HG02852 (cell line): ENCODE results near the gene PDE7B.

Source experiments
- ATAC-seq: cut with Tn5 transposase; IDR thresholded peaks from one replicate; pipeline ENCODE4 v1.9.1; 2021; ENCODE audit warnings: mild to moderate bottlenecking, moderate library complexity; ENCODE audit not compliant: unreplicated experiment

Gene PDE7B

DNA sequence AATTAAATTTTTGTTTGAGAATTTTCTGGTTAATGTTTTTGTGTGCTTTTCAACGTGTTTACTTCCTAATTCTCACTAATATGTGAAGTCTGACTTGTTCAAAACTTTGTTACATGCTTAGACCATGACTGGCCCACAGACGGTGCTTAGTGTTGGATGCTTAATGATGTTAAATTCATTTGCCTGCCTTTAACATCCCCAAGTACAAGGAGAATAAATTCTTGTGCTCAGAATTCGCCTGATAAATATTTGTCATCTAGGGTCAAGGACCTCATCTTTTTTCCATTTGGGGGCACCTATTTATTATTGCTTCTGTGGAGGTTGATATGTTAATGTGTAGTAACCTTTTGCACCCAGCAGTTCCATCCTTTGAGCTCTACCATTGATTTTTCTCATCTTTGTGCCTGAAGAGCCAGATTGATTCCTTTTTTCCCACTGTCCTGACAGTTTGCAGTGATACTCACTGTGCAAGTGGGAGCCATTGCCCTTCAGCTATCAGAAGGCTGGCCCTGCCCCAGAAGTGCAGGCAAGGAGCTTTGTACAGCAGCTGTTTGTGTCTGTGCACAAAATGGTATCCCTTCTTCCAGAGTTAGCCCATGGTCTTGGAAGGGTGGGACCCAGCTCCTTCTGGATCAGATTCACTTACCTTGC is 170.8 kb downstream of the PDE7B start:
- ATAC-seq: no peak

DNA sequence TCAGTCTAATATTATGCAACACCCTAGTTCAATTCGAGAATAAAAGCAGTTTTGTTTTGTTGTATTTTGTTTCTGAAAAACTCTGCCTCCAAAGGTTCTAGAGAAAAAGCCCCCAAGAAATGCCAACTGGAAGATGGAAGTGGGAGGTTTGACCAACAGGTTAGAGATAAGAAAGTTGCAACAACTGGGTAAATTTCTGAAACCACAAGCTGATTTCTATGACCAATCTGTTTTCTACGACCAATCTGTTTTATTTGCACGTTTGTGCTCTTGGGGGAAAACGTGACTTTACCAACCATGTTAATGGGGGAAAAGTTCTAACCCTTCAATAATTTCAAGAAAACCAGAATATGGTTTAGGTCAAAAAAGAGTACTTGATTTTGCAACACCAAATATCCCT is 173.2 kb downstream of the PDE7B start:
- no peak for ATAC-seq

DNA sequence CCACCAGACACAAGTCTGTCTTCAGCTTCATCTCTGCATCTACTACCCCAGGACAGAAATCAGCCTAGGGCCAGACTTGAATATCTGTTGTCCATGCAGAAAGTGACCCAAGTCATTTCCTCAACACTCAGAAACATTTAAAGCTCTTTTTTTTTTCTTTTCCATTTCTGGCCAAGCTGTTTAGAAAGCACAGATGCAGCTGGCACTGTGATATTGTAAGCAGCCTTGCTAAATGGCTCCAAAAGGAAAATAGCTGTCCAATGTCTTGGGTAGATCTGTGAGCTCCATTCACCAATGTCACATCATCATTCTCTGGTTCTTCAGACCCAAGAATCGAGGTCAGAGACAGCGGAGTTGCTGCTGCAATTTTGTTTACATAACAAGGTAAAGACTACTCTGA is 174.2 kb downstream of the PDE7B start:
- no peak for ATAC-seq

DNA sequence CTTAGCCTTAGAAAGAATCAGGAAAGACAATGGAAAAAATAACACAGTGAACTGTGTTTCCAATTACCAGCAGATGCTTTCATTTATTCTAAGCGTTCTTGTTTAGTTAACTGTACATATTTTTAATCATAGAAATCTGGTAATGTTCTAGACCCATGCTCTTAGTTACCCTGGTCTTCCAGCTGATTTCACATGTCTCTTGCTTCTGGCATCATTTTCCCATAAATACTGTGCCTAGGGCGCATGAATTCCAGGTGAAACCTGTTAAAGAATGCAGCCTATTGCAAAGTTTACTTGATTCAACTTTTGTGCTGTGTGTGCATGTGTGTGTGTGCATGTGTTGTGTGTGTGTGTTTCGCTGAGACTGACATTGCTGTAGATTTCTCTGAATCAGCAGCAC is 178.6 kb downstream of the PDE7B start:
- no peak for ATAC-seq

DNA sequence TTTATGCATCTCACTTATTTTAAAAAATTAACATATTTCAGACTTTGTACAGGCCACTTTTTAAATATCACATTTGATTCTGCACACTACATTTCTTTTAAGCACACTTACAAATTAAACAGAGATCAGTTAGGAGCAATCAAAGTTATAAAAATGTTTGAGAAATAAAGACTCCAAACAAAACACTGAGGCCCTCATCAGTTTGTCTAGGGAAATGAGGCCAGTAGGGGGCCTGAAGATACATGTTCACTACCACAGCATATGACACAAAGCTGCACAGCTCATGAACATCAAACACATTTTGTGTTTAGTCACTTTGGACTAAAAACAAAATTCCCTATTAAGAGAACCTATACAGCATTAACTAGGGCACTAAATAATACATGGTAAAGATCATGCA is 180.5 kb downstream of the PDE7B start:
- no peak for ATAC-seq

DNA sequence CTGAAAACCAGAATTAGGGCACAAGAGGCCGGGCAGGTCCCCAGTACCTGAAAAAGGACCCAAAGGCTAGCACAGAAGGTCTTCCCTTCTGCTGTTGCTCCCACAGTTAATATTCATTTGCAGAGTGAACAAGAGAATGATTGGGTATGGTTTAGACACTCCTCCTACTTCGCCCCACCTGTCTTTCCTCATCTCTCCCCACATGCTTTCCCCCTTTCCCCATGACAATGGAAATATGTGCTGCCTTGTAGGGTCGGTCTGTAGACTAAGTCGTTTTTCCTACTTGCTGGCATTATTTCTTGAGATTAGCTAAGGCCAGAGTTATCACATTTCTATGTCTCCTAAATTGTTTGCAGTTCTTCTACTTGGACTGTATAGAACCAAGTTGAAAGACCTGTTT is 181.9 kb downstream of the PDE7B start:
- ATAC-seq: no peak

DNA sequence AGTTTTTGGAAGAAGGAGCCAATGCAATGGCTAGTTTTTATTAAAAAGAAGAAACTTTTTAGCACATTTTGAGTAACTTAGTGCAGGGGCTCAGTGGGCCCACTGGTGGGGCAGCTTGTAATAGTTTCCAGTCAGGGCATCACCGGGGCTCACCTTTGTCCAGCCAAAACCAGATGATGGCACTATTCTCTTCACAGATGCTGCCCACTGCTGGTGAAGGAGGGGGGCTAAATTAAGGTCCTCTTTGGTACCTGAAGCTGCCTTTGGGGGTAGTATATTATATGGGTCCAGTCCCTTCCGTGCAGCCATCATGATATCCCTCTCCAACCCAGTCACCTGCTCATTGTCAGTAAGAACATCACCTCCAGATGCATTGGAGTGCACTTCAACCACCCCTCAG is 182.9 kb downstream of the PDE7B start:
- ATAC-seq: no peak

DNA sequence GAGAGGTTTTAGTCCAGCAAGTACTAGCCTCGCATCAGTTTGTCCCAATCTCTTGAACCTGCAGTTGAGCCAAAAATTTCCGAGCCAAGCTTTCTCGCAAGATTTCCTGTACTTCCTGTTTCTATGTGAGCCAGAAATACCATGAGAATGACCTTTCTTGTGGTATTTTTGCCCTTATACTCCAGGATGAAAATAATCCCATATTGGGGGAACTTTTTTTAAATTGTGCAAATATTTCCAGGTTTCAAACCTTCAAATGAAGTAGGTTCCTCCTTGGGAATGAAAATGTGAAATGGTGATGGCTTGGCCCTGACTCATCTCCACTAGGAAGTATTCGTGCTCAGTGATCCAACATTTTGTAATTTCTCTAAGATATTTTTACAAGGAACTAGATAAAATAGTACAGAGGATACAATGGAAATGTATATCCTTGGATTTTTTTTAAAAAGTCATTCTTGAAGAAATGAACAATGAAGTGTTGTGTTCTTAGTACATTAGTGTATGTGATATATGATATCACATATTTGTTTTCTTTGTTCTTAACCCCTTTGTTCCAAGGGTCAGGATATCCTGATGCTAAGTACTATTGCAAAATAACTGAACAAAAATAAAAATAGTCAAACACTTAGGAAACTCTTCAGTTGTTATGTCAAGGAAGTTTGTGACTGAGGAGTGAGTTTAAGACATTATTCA is 184.0 kb downstream of the PDE7B start:
- no peak for ATAC-seq

DNA sequence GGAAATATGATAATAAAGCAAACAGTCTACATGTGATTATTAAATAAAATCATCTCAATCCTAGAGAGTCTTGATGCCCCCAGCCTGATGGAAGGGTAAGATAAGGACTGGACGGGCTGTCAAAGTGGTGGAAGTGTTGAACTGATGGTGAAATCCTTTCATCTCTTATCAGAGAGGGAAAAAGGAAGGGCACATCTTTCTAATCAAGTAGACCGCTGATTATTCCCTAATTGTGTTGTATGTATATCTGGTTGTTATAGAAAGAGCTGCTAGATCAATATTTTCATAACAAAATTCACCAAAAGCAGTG is 184.5 kb downstream of the PDE7B start:
- no peak for ATAC-seq

DNA sequence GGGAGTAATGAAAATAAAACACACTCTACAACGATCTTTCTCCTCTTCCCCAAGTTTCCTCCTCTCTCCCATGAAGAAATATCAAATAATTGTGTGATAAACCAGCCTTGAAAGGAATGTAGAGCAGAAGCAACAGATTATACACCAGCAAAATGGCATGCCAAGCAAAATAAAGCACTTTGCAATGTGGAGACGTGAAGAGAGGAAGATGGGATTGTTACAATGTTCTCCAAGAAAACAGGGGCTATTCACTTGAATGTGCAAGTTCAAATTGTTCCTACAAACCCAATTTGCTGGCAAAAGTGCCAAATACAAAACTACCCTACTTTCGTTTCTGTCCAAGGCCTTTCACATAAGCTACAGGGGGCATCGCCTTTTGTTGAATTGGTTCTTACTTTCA is 185.1 kb downstream of the PDE7B start:
- no peak for ATAC-seq

DNA sequence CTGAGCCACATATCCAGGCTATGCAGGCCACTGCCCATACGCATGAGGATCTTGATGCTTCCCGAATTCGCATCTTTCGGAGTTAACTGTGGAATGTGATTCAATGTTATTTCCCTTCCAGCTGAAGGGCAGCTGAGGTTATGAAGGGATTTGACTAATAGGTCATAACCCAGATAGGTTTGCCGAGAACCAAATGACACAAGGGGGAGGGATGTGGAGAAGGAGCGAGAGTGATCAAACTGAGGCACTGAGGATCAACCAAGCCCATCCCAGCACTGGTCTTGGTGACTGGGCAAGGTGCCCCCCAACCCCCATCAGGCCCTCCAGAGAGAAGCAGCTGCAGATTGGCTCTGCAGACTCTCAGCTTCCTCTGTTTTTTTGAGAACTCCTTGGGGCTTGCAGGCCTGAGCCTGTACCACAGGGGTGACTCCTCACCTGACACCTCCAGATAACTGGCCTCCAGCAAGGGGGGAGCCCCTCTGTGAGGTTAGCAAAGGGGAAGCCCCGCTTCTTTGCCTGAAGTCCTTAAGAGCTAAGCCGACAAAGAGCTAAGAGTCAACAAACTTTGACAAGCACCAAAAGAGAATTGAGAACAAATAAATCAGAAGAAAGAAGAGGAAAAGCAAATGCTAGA is 185.9 kb downstream of the PDE7B start:
- ATAC-seq: no peak

DNA sequence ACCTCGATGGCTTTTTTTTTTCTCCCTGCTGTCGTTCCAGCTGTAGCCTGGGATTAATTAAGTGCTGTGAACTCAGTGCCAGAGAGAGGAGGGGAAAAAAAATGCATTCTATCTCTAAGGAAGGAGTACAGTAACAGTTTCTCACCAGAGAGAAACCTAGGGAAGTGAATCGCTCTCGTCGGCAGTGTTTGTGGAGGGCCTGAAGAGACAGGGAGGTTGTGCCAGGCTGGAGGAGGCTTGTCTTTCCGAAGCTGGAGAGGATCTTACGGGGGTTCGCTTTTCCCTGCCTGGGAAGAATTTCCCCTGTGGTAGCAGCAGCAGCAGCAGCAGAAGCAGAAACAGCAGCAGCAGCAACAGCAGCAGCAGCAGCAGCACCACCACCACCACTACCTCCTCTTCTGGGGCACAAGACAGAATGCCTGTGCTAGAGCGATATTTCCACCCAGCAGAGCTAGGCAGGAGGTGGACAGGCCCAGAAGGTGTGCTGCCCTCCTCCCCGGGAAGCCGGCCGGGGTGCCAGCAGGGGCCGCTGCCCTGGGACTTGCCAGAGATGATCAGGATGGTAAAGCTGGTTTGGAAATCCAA is 186.5 kb downstream of the PDE7B start:
- no peak for ATAC-seq

DNA sequence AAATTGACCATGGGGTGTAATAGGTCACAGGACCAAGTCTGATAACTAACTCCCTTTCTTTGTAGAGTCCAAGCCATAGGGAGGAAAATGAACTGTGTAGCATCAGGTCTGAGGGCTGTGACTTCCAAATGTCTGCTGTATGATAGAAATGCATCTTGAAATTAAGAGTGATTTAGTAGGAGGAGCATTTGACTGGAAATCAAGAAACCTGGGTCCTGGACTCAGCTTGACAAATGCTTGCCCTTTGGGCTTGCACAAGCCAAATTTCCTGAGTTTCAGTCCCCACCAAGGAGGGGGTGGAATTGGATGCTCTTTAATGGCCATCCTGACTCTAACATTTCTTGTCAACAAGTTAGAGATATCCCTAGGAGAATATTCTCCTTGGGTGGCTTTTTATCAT is 187.0 kb downstream of the PDE7B start:
- no peak for ATAC-seq

DNA sequence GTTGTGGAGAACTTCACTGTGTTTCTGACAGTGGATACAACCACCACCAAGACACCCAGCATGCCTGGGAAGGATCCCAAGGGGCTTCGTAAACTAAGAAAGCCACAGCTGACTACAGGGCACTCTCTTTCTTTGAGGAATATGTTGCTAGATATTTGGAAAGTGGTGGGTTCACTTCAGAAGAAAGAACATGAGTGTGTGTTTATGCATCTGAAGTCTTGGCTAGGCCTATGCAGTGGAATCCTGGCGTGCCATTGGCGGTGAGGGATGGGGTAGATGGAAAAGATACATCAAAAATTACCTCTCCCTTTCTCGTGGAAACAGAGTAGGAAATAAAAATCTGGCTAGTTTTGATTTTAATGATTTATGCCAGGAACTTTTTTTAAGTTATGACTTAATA is 187.7 kb downstream of the PDE7B start:
- ATAC-seq: no peak

DNA sequence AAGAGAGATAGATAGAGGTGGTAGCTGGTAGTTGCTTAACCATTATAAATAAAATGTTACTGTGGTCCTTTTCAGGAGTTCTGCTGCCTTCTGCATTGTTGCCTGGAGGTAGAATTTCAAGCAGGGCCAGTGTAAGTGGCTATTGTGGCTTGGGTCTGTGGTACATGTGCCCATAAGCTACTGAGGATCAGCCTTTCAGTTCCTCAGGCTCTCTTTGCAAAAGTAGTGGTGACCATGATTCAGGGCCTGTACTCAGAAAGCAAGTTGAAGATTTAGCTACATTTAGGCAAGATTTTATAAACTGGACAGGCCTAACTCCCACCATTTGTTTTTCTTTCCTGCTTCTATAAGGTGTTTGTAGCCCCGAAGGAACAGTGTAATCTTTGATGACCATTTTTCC is 199.0 kb downstream of the PDE7B start:
- no peak for ATAC-seq

DNA sequence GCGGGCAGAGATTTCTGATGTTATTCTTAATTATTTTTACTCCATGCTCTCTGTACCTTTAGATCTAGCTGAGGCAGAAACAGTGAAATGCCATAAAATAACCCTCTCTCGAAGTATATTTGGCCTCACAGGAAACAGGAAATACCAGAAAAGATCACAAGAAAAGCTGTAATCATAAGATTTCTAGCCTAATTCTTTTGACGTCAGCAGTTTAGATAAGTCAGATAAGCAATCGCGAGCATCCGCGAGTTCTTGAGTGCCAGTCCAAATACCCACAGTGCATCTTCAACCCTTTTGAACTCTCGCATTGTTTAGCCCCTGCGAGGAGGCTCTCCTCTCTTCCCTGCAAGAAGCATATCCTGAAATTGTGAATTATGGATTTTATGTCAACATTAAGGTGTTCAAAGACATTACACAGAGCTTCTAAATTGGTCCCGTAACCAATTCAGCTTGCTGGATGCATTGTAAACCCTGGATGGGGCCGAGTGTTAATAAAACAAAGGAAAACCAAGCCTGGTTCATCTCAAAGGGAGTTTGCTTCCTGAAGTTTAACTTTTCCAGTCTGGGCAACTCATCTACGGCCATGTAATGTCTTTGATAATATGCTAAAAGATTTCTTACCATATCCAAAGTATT is 199.8 kb downstream of the PDE7B start:
- ATAC-seq: no peak

DNA sequence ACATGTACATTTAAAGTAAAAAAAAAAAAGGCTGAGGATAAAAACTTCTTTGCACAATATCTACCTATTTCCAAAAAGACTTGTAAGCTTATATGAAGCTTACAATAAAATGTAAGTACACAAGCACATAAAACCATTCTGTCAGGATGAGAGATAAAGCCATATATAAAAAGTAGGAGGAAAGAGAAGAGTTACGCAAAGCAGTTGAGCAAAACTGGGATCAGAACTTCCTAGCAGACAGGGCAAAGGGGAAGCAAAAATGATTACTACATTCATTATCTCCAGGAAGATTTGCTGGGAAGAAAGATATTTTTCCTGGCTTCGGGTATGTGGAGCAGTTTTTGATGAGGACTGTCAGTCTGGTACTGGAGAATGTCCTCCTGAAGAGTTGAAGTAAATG is 200.5 kb downstream of the PDE7B start:
- ATAC-seq: no peak

DNA sequence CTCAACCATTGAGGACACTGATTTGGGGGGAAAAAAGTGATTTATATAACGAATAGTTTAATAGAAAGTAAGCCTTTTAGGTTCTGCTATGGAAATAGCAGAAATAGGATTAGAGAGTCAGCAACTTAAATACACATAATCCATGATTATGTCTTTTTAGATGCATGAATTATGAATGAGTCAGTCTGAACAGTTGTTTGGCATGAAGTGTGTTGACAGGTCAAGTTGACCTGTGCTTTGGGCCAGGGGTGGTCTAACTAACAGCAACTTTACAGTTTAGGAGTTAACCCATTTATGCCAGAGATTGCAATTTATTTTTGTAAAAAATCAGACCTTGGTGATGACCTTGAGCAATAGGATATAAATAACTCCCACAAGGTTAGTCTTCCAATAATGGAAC is 207.4 kb downstream of the PDE7B start:
- ATAC-seq: no peak

DNA sequence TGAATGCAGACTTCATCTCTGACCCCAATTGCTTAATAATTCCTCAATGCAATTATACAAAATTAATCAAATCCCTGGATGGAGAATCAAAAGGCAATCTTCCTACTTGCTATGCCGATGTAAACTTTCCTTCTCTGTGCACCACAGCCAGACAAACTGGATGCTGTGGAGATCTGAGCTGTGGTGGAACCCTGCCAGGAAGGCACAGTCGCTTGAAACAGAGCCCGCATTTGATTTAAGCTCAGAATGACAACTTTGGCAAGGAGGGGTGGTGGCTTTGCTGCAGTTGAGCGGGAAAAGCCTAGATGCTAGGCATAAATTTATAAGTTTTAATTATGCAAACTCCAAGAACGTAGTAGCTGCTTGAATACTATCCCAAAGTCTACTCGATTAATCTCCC is 207.8 kb downstream of the PDE7B start:
- ATAC-seq: no peak

DNA sequence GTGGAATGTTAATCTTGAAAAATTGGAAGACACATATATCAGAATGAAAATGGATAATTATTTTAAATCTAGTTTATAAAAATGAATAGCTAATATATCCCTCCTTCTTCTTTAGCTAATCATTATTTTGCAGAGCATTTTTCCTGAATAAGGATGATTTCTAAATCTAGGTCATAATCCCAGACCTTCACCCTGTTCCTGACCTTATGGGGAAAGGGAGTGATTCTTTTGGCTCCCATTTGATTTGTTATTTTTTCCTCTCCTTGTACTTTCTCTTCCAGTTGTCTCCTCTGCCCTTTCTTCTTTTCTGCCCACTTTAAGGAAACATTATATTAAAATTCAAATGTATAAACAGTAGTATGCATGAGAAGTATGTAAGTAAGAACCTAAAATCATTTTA is 208.6 kb downstream of the PDE7B start:
- ATAC-seq: no peak

DNA sequence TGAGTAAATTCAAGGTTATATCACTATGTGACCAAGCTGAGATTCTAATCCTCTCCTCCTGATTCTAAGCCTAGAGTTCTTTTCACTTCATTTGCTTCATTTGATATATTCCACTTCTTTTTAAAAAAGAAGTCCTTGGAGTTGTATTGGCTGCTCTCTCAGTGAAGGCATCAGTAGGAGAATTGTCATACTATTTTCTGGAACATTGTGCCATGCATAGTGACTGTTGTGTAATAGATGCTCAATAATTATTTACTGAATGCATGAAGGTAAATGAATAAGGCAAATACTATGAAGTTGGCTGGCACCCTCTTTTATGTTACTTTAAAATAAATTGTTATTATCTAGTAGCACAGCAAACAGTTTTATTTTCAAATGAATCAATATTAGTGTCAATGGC is 209.3 kb downstream of the PDE7B start:
- ATAC-seq: no peak

DNA sequence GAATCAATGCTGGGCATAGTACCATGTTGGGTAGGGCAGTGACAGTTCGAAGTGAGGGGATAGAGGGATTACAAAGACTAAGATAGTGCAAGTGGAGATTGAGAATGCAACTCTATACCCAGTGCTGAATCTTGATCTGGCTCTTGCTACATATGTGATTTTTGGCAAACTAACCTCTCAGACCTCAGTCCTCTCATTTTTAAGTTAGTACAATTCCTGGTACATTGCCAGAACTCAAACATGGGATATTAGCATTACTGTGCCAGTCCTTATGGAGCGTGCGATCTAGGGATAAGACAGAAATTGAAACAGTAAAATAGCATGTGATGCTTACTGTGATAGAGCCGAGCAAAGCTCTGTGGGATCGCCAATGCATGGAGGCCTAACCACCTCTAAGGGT is 210.2 kb downstream of the PDE7B start:
- no peak for ATAC-seq
